ENCODE results near the gene CLTB.
A peak's percentile ranks its signal among the peaks of the same experiment; 100 is the strongest.

Gene CLTB

GRCh38 chr5:176400382-176401156 is 15.8 kb downstream of the CLTB start:
- no peak for DNase-seq

GRCh38 chr5:176397736-176398420 is 18.5 kb downstream of the CLTB start:
- DNase-seq = no peak

DNA sequence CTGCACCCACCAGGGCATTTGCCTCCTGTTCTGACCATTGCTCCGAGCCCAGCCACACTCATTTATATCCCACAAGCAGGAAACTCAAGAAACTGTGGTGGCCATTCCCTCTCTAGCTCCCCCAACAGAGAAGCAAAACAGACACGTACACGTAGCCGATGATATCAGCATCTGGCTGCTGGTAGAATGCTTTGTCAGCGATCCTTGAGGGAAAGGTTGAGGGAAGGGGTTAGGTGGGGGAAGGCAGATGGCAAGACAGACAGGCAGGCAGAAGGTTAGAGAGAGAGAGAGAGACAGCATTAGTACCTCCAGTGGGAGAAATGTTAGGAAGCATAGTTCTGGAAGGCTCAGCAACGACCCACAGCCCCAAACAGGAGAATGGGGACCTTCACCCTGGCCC is 20.0 kb downstream of the CLTB start:
- DNase-seq = no peak

GRCh38 chr5:176394881-176395675 is 21.3 kb downstream of the CLTB start:
- no peak for DNase-seq

GRCh38 chr5:176394096-176394495 is 22.2 kb downstream of the CLTB start:
- DNase-seq = no peak

DNA sequence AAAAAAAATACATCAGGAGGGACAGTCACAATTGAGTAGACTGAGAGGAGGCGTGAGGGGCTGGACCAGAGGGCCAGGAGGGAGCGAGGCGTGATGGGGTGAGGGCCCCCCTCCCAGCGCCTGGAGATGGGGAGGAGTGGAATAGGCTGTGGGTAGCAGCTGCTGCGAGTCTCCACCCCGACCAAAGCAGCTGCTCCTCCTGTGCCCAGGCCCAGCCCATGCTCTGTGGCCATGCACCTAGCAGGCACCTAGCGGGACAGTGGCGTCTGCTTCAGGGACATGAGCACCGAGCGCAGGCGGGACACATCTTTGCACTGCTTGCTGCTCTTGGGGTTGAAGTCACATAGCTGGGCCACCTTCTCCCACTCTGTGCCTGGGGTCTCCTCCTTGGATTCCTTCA is 23.8 kb downstream of the CLTB start:
- DNase-seq = no peak

- DNase-seq = no peak
Observed at GRCh38 chr5:176391999-176392398, 24.3 kb downstream of the CLTB start.

DNA sequence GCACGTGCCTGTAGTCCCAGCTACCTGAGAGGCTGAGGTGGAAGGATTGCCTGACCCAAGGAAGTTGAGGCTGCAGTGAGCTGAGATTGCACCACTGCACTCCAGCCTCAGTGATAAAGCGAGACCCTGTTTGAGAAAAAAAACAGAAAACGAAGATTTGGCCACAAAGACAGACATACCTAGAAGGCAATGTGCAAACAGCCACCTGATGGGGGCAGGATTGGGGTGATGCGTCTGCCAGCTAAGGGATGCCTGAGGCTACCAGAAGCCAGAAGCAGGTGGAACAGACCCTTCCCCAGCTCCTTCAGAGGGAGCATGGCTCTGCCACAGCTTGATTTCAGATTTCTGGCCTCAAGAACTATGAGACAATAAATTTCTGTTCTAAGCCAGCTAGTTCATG is 24.9 kb downstream of the CLTB start:
- no peak for DNase-seq

- DNase-seq = no peak
Observed at GRCh38 chr5:176389135-176390123, 26.9 kb downstream of the CLTB start.

GRCh38 chr5:176388444-176389134 is 27.8 kb downstream of the CLTB start, which contains the start of the genes HIGD2A and NOP16:
TSS of gene HIGD2A (plus strand) at chr5:176388751. CDS start at chr5:176388820, 69 bp downstream.
TSS of gene NOP16 (minus strand) at chr5:176388598. CDS start at chr5:176388539, 59 bp downstream.
- DNase-seq = peak; percentile 91

DNA sequence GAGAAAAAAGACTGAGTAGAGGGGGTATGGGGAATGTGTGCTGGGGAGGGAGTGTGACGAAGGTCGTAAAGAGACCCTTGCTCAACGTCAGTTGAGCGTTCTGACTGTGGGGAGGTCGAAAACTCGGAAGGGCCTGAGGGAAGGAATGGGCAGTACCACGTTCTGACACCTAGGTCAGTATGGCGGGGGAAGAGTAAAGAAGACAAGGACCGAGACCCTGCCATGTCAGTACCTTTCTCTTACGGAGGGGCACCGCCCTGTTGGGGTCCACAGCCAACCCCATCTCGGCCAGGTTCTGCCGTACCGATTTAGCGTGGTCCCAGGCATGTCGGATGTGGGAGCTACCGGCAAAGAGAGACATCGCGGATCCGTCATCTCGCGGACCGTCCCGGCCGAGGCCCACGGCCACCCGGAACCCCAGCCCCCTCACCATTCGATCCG is 28.3 kb downstream of the CLTB start:
- no peak for DNase-seq

DNA sequence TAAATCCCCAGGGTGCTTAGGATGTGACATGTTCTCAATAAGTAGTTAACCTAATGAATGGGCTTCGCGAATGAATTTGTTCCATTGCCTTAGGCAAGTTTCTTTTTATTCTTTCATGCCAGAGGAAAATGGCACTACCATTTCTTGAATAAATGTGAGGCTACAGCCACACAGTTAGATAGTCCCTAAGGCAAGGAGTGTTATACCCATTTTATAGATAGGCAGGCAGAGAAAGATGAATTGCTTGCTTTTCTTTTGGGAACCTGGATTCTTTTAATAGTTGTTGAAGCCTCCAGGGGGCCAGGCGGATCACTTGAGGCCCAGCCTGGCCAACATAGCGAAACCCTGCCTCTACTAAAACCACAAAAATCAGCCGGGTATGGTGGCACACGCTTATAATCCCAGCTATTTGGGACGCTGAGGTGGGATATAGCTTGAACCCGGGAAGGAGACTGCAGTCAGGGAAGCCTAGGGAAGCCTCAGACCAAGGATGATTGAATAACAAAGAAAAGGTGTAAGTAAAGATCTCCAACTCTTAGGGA is 28.9 kb downstream of the CLTB start:
- DNase-seq = no peak

DNA sequence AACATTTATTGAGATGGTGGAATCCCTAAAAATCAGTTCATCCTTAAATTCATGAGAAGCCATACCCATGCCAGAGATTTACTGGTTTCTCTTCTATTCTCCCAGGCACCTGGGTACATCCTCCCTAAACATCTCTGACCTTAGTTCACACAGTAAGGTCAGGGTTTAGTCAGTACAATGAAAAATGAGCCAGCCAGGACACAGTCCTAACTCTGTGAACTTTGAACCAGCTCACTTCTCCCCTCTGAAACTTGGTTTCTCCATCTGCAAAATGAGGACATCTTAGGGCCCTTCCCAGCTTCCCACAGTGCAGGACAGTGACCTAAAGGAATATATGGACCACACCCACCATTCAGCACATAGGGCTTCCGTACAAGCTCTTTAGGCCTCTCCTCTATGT is 29.8 kb downstream of the CLTB start:
- DNase-seq = no peak

- DNase-seq = no peak
Observed at GRCh38 chr5:176384991-176385390, 31.3 kb downstream of the CLTB start.

DNA sequence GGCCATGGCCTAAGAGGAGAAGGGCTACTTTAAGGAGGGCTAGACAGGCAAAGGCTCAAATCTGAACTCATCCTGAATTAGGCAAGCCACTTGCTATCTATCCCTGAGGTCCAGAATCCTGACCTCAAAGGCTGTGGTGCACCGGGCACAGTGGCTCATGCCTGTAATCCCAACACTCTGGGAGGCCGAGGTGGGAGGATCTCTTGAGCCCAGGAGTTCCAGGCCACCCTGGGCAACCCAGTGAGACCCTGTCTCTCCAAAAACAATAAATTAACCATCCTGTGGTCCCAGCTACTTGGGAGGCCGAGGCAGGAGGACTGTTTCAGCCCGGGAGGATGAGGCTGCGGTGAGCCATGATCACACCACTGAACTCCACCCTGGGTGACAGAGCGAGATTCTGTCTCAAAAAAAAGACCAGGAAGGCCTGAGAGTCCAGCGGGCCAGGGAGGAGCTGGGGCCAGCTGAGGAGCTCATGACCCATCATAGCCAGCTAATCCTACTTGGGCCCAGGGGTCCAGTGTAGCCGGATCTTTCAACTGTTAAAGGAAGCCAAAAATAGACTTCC is 31.9 kb downstream of the CLTB start:
- DNase-seq = no peak

GRCh38 chr5:176383961-176384360 is 32.4 kb downstream of the CLTB start:
- no peak for DNase-seq

DNA sequence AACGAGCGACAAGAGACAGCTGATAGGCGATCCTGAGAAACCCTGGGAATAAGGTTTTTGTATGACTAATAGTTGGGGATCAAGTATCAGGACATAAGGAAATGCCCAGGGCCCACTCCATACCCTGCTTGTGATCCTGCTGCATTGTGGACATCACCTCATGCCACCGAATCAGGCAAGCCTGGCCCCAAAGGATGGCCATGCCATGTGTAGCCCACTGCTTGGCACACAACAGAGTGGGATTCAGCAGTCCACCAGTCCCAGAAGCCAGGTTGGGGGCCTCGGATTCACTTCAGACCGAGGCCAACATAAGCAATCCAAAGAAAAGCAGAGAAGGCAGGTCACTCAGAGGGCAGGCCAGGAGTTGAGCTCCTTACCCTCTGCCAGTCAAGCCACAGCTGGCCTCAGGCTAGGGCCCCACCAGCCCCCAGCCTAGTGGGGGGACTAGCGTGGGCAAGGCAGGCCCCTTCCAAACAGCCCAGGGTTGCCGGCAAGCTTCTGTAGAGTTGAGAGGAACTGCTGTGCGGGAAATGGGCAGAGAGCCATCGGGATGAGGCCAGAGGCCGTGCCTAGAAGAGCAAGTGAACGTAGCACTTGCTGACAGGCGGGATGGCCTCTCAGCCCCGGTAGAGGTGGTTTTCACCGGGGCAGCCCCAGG is 33.0 kb downstream of the CLTB start:
- DNase-seq = no peak

DNA sequence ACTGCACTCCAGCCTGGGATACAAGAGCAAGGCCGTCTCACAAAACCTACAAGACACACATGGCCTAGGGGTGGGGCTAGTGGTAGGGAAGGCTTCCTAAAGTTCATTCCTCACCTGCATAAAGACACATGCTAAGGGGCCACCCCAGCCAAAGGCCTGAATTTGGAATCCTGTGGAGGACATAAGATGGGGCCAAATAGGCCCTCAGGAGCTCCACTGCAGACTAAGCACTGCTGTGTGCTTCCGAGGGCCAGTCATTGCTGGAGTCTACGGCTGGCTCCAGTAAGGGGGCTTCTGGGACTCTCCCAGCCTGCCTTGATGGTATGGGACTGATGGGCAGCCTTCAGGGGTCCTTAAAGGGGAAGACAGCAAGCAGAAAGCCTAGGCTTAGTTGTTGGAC is 33.6 kb downstream of the CLTB start:
- no peak for DNase-seq

- no peak for DNase-seq
Observed at GRCh38 chr5:176381979-176382378, 34.4 kb downstream of the CLTB start.

DNA sequence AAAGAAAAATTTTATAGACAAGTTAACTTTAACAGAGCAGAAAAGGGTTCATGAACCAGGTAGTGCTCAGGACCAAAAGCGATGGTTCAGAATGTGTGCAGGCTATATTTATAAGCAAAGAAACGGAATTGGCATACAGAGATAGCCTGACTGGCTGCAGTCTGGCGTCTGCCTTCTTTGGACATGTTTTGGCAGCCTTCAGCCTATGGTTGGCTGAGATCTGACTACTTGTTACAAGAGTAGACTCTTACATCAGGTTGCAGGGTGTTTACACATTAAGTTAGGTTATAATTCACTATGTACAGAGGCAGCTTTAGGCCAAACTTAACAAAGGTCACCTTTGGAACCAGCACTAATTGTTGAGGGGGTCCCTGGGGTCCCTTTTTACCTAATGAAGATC is 34.9 kb downstream of the CLTB start:
- DNase-seq = no peak

All from NCI-H2107 (cell line).